Activated B cell treated with CpG ODN at 0.5 μM for 24 hours (primary cell): Measurements from ENCODE around the gene USP12. TPM values are rescaled to one million over a fixed set of nuclear protein-coding genes. Genes with fewer than 3 reads are reported as not detected.
A peak's percentile ranks its signal among the peaks of the same experiment; 100 is the strongest.
"Not testable (repeated sequence)": the region's sequence is repeated elsewhere in the genome, so short reads cannot be mapped to it uniquely, and the experiment has no call there.

Experiments
- ATAC-seq: fragments of 200-7000 bp; cut with Tn5 transposase; one replicate; pipeline ENCODE4 v1.10.0; 2021; ENCODE audit warnings: low read depth, mild to moderate bottlenecking, moderate library complexity
- CTCF ChIA-PET: fragments of 350-600 bp; sonication (Branson Sonifier 250); formaldehyde crosslinking; loops from one replicate; lab custom pipeline; 2021; ENCODE audit warnings: antibody characterized with exemption; lab: Charles Lee
- POLR2A ChIA-PET: fragments of 350-600 bp; sonication (Branson Sonifier 250); formaldehyde crosslinking; loops from one replicate; lab custom pipeline; 2021; ENCODE audit warnings: antibody characterized with exemption; lab: Charles Lee
- DNase-seq: peaks from one replicate; pipeline ENCODE4 v3.0.0; 2022
- H3K27ac Mint-ChIP-seq: one replicate; pipeline ENCODE4 v1.8.0; 2020; ENCODE audit warnings: mixed read lengths
- H3K27me3 Mint-ChIP-seq: one replicate; pipeline ENCODE4 v1.8.0; 2021; ENCODE audit warnings: mixed read lengths
- H3K36me3 Mint-ChIP-seq: one replicate; pipeline ENCODE4 v1.8.0; 2021; ENCODE audit warnings: low read depth, mixed read lengths
- H3K4me1 Mint-ChIP-seq: one replicate; pipeline ENCODE4 v1.8.0; 2021; ENCODE audit warnings: mixed read lengths
- H3K4me3 Mint-ChIP-seq: one replicate; pipeline ENCODE4 v1.8.0; 2020; ENCODE audit warnings: mild to moderate bottlenecking, mixed read lengths
- H3K9me3 Mint-ChIP-seq: one replicate; pipeline ENCODE4 v1.8.0; 2020; ENCODE audit warnings: mixed read lengths
- CTCF ChIP-seq: fragments of 200-600 bp; IDR thresholded peaks from one replicate; pipeline ENCODE4 v1.8.0; 2022; ENCODE audit warnings: antibody characterized with exemption, mild to moderate bottlenecking
- intact Hi-C: fragments of 100-400 bp; cut with micrococcal nuclease; formaldehyde crosslinking; loops from one replicate; pipeline ENCODE4 v1.15.1; 2024
- total RNA-seq: library from RNA; stranded (reverse); gene quantifications from 2 replicates; pipeline ENCODE4 v1.2.3, GENCODE V29; 2022

Gene USP12
- total RNA-seq, 1 donor from 2014 or later, result 58.8 TPM

DNA sequence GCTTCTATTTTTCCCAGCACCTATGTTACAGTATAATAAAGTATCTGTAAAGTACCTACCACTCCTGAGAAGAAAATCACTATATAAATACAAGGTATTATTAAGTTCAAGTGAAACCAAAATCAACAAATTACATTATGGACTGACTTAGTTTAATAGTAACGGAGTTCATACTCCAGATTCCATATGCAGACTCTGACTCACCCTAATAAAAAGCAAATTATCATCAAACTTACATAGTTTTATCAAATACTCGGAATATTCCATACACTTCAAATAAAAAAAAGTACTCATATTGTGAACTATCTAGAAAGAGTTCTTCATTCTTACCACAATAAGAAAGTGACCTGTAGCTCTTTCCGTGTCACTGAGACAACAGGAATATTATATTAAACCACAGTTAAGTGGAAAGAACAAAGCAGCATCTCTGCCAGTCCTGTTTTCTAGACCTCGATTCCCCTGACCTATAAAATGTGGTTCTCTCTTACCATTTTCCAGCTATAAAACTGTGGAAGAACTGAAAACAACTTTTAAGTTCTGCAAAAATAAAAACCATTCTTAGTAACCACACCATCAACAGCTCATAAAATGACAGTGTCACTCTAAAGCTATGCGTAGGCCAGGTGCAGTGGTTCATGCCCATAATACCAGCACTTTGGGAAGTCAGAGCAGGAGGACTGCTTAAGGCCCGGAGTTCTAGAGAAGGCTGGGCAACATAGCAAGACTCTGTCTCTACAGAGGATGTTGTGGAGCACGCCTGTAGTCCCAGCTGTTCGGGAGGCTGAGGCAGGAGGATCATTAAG, 42.6 kb downstream of the USP12 start:
- H3K27ac Mint-ChIP-seq, result peak overlapping the region; percentile 46
- DNase-seq (no peak), ATAC-seq (no peak)
- H3K9me3 Mint-ChIP-seq, result peaks cover 11% of the 10 kb centered on the region
- intact Hi-C loops, result no loop called here
- H3K36me3 Mint-ChIP-seq, result peaks cover 19% of the 10 kb centered on the region
- peaks cover 85% of the 10 kb centered on the region for H3K4me1 Mint-ChIP-seq
- ChIA-PET CTCF (interaction anchor here (1.2 kb wide), 1 partner anchor 18 kb away, joined by 3 read pairs; no protein-coding TSS in a partner anchor), POLR2A (interaction anchor here (0.6 to 1.2 kb wide), 3 partner anchors 36 to 69 kb away, joined by 3 to 6 read pairs (median 5); no protein-coding TSS in a partner anchor)
- H3K27me3 Mint-ChIP-seq, result no peaks in the 10 kb centered on the region
- no peak overlapping the region for H3K4me3 Mint-ChIP-seq
- no peak for TF ChIP-seq CTCF

GRCh38 chr13:27126859-27127258, 44.8 kb downstream of the USP12 start:
- Mint-ChIP-seq H3K27me3 (no peaks in the 10 kb centered on the region), H3K27ac (peak overlapping the region; percentile 76), H3K9me3 (peaks cover 18% of the 10 kb centered on the region), H3K4me3 (peak overlapping the region; percentile 28), H3K4me1 (peaks cover 74% of the 10 kb centered on the region), H3K36me3 (peaks cover 32% of the 10 kb centered on the region)
- intact Hi-C loops, result loop anchor here (1.0 kb wide), 1 partner anchor 9 kb away; no protein-coding TSS in a partner anchor
- DNase-seq, result no peak
- no peak for ATAC-seq
- ChIA-PET POLR2A (interaction anchor here (0.8 to 2.1 kb wide), 3 partner anchors 20 to 144 kb away, joined by 3 to 8 read pairs (median 5); partner anchors contain the start of gene RASL11A), CTCF (interaction anchor here (0.6 to 1.3 kb wide), 2 partner anchors 23 to 44 kb away, joined by 3 to 4 read pairs; no protein-coding TSS in a partner anchor)
- TF ChIP-seq CTCF, result no peak

GRCh38 chr13:27125357-27126282, 46.0 kb downstream of the USP12 start:
- ATAC-seq (no peak), DNase-seq (no peak)
- intact Hi-C loops, result no loop called here
- no peaks in the 10 kb centered on the region for H3K27me3 Mint-ChIP-seq
- CTCF ChIA-PET, result interaction anchor here (1.8 kb wide), 1 partner anchor 140 kb away, joined by 4 read pairs; no protein-coding TSS in a partner anchor
- POLR2A ChIA-PET, result interaction anchor here (2.1 kb wide), 1 partner anchor 22 kb away, joined by 8 read pairs; no protein-coding TSS in a partner anchor
- no peak for TF ChIP-seq CTCF
- H3K9me3 Mint-ChIP-seq, result peaks cover 16% of the 10 kb centered on the region
- peaks cover 38% of the 10 kb centered on the region for H3K36me3 Mint-ChIP-seq
- peaks cover 69% of the 10 kb centered on the region for H3K4me1 Mint-ChIP-seq
- H3K4me3 Mint-ChIP-seq, result no peak overlapping the region
- H3K27ac Mint-ChIP-seq, result no peak overlapping the region

DNA sequence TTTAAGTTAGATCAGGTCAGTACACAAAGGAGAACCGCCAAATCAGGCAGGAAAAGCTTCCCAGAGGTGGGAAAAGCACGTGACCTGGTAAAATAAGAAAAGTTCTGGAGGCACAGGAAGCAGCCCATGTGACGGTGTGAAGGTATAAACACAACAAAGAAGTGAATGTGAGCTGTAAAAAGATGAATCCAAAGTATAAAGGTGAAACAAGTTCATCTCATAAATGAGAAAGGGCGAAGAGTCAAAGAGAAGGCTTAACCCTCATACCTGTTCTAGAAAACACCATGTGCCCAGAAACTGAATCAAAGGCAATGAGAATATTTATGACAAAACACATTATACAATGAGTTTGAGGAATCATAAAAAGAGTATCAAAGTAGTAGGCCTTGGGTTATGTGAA, 47.0 kb downstream of the USP12 start:
- H3K4me1 Mint-ChIP-seq, result peaks cover 70% of the 10 kb centered on the region
- no peak overlapping the region for H3K4me3 Mint-ChIP-seq
- ATAC-seq (no peak), DNase-seq (no peak)
- no peak overlapping the region for H3K27ac Mint-ChIP-seq
- peaks cover 10% of the 10 kb centered on the region for H3K9me3 Mint-ChIP-seq
- ChIA-PET POLR2A (no interaction called here), CTCF (interaction anchor here (1.8 kb wide), 1 partner anchor 139 kb away, joined by 4 read pairs; no protein-coding TSS in a partner anchor)
- H3K36me3 Mint-ChIP-seq, result peaks cover 34% of the 10 kb centered on the region
- no peak for TF ChIP-seq CTCF
- no peaks in the 10 kb centered on the region for H3K27me3 Mint-ChIP-seq
- intact Hi-C loops, result no loop called here

DNA sequence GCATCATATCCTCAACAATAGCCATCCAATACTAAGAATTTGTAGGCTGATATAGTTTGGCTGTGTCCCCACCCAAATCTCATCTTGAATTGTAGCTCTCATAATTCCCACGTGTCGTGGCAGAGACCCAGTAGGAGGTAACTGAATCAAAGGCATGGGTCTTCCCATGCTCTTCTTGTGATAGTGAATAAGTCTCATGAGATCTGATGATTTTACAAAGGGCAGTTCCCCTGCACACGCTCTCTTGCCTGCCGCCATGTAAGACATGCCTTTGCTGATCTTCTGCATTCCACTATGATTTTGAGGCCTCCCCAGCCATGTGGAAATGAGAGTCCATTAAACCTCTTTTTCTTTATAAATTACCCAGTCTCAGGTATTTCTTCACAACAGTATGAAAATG, 48.2 kb downstream of the USP12 start:
- peaks cover 34% of the 10 kb centered on the region for H3K36me3 Mint-ChIP-seq
- H3K4me3 Mint-ChIP-seq, H3K27me3 Mint-ChIP-seq, ATAC-seq, DNase-seq, H3K9me3 Mint-ChIP-seq, intact Hi-C loops, CTCF ChIA-PET: not testable (repeated sequence)
- H3K4me1 Mint-ChIP-seq, result peaks cover 71% of the 10 kb centered on the region
- POLR2A ChIA-PET, result interaction anchor here (0.7 kb wide), 2 partner anchors 124 to 138 kb away, joined by 4 to 6 read pairs; no protein-coding TSS in a partner anchor
- H3K27ac Mint-ChIP-seq, result peak overlapping the region; percentile 41
